Astrocyte of the spinal cord (primary cell): Measurements from ENCODE around the gene NME7.
"Not testable (repeated sequence)": the region's sequence is repeated elsewhere in the genome, so short reads cannot be mapped to it uniquely, and the experiment has no call there.

ENCODE experiments used
- DNase-seq: peaks from one replicate; pipeline ENCODE4 v3.0.0; 2011; ENCODE audit warnings: low read depth, low spot score
- H3K4me3 ChIP-seq: 2 replicates; pipeline ENCODE4 v1.5.1; 2011; ENCODE audit warnings: low read depth, mild to moderate bottlenecking, low read length, moderate library complexity
- CTCF ChIP-seq: IDR thresholded peaks from 2 replicates; pipeline ENCODE4 v1.5.1; 2012; ENCODE audit warnings: low read depth, mild to moderate bottlenecking, low read length, inconsistent platforms
- in situ Hi-C: cut with HindIII; loops from 2 replicates; pipeline ENCODE4 v1.10.0; 2017; ENCODE audit warnings: low sequenced_read_pairs

Gene NME7

DNA sequence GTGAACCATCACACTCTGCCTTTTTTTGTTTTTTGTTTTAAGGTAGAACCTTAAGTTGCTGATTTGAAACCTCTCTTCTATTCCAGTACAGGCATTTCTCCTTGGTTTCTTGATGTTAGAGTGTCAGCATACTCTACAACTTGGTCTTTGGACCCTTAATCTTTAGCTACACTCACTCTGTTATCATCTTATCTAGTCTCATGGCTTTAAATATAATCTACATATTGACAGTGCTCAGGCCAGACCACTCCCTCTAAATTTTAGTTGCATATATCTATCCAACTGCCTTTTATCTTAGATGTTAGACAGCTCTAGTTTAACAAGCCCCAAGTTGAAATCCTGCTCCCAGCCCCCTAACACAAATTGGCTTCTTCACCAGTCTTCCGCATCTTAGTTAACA lies 22.1 kb downstream of the NME7 start:
- TF ChIP-seq CTCF, result no peak
- no peak for DNase-seq
- in situ Hi-C loops, result no loop called here
- H3K4me3 ChIP-seq, result no peak overlapping the region

GRCh38 chr1:169342096-169342495 lies 25.5 kb downstream of the NME7 start:
- DNase-seq, in situ Hi-C loops, H3K4me3 ChIP-seq: not testable (repeated sequence)

GRCh38 chr1:169340882-169341281 lies 26.7 kb downstream of the NME7 start:
- TF ChIP-seq CTCF, result no peak
- DNase-seq, result no peak
- in situ Hi-C loops, result no loop called here

DNA sequence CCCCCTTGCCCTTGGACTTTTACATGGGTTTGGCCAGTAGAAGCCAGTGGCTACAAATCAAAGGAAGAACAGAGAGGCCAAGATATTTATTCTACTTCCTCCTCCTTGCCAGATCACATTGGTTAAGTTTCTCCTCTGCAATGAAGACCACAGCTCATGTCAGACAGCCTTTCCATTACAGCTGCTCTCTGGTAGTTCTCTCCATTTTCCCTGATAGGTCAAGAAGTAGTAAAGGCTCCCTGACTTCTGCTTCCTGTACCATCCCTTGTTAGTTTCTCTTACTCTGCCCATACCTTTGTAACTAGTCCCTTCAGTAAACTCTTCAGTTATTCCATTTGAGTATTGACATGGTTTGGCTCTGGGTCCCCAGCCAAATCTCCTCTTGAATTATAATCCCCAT lies 27.8 kb downstream of the NME7 start:
- no peak for DNase-seq
- no peak overlapping the region for H3K4me3 ChIP-seq
- TF ChIP-seq CTCF, result no peak
- in situ Hi-C loops, result no loop called here

More at GRCh38 chr1:169340882-169341281, 26.7 kb downstream of the NME7 start:
- no peak overlapping the region for H3K4me3 ChIP-seq

GRCh38 chr1:169338617-169339016 lies 29.0 kb downstream of the NME7 start:
- H3K4me3 ChIP-seq, result no peak overlapping the region
- no peak for DNase-seq
- no peak for TF ChIP-seq CTCF
- in situ Hi-C loops, result no loop called here

DNA sequence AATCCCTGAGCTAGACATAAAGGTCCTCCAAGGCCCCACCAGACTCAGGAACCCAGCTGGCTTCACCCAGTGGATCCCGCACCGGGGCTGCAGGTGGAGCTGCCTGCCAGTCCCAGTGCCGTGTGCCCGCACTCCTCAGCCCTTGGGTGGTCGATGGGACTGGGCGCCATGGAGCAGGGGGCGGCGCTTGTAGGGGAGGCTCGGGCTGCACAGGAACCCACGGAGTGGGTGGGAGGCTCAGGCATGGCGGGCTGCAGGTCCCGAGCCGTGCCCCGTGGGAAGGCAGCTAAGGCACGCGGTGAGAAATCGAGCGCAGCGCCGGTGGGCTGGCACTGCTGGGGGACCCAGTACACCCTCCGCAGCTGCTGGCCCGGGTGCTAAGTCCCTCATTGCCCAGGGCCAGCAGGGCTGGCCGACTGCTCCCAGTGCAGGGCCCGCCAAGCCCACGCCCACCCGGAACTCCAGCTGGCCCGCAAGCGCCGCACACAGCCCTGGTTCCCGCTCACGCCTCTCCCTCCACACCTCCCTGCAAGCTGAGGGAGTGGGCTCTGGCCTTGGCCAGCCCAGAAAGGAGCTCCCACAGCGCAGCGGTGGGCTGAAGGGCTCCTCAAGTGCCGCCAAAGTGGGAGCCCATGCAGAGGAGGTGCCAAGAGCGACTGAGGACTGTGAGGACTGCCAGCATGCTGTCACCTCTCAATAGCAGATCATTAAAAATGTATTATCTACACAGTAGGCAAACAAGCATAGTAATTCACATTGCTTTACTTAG lies 30.5 kb downstream of the NME7 start:
- DNase-seq, in situ Hi-C loops, H3K4me3 ChIP-seq: not testable (repeated sequence)

DNA sequence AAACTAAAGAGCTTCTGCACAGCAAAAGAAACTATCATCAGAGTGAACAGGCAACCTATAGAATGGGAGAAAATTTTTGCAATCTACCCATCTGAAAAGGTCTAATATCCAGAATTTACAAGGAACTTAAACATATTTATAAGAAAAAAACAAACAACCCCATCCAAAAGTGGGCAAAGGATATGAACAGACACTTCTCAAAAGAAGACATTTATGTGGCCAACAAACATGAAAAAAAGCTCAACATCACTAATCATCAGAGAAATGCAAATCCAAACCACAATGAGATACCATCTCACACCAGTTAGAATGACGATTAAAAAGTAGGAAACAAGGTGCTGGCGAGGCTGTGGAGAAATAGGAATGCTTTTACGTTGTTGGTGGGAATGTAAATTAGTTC lies 32.9 kb downstream of the NME7 start:
- H3K4me3 ChIP-seq, DNase-seq, in situ Hi-C loops: not testable (repeated sequence)

DNA sequence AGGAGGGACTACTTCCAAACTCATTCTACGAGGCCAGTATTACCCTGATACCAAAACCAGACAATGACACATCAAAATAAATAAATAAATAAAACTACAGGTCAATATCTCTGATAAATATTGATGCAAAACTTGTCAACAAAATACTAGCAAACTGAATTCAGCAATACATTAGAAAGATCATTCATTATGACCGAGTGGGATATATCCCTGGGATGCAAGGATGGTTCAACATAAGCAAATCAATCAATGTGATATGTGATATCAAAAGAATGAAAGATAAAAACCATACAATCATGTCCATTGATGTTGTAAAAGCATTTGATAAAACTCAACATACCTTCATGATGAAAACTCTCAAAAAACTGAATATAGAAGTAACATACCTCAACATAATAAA lies 36.7 kb downstream of the NME7 start:
- H3K4me3 ChIP-seq, result no peak overlapping the region
- DNase-seq, result no peak
- TF ChIP-seq CTCF, result no peak
- in situ Hi-C loops, result no loop called here
